ENCODE measurements around the gene ALDH9A1.
A peak's percentile ranks its signal among the peaks of the same experiment; 100 is the strongest.
"Not testable (repeated sequence)": the region's sequence is repeated elsewhere in the genome, so short reads cannot be mapped to it uniquely, and the experiment has no call there.

ALDH9A1 gene

GRCh38 chr1:165716265-165717051 is 18.1 kb upstream of the ALDH9A1 start:
- H3K9ac ChIP-seq (ENCODE audit: low read length); H3K27ac ChIP-seq (ENCODE audit: low read depth, low read length); H3K4me3 ChIP-seq (ENCODE audit: low read depth, low read length); H3K36me3 ChIP-seq (ENCODE audit: control insufficient read depth, insufficient read depth, low read length); H3K9me3 ChIP-seq (ENCODE audit: control insufficient read depth, insufficient read depth, low read depth, low read length); H3K27me3 ChIP-seq (ENCODE audit: control insufficient read depth, insufficient read depth, low read length); H3K4me1 ChIP-seq (ENCODE audit: control insufficient read depth, insufficient read depth, low read length): not testable (repeated sequence)

DNA sequence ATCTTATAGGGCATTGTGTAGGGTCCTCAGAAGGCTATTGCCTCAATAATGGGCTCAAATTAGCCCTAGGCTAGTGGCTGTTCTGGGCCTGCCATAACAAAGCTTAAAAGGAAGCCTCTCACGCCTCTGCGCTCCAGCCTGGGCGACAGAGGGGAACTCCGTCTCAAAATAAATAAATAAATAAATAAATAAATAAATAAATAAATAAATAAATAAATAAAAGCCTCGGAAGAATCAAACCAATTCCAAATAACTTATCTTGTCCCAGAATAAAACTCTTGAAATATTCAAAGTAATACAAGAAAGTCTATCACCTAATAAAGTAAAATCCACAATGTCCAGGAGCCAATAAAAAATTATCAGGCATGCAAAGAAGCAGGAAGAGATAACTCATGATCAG is 14.4 kb upstream of the ALDH9A1 start:
- no peaks in the 10 kb centered on the region for H3K4me1 ChIP-seq (ENCODE audit: control insufficient read depth, insufficient read depth, low read length)
- no peaks in the 10 kb centered on the region for H3K27me3 ChIP-seq (ENCODE audit: control insufficient read depth, insufficient read depth, low read length)
- no peaks in the 10 kb centered on the region for H3K9me3 ChIP-seq (ENCODE audit: control insufficient read depth, insufficient read depth, low read depth, low read length)
- no peak overlapping the region for H3K4me3 ChIP-seq (ENCODE audit: low read depth, low read length)
- no peak overlapping the region for H3K27ac ChIP-seq (ENCODE audit: low read depth, low read length)
- no peak overlapping the region for H3K9ac ChIP-seq (ENCODE audit: low read length)
- no peaks in the 10 kb centered on the region for H3K36me3 ChIP-seq (ENCODE audit: control insufficient read depth, insufficient read depth, low read length)

DNA sequence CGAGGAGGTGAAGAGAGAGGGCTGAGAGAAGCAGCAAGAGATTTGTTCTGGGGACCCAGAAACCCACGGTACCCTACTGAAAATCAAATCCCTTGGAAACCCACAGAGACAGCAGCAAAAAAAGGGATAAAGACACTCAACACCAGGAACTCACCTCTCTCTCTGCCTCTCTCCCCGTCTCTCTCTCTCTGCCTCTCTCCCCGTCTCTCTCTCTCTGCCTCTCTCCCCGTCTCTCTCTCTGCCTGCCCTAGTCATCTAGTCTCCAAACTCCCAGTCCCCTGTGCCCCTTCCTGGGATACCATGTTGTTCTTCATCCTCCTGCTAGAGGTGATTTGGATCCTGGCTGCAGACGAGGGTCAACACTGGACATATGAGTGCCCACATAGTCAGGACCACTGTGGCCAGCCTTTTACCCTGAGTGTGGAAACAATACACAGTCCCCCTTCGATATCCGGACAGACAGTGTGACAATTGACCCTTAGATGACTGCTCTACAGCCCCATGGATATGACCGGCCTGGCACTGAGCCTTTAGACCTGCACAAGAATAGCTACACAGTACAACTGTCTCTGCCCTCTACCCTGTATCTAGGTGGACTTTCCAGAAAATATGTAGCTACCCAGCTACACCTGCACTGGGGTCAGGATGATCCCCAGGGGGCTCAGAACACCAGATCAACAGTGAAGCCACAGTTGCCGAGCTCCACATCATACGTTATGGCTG is 9.8 kb upstream of the ALDH9A1 start:
- Histone ChIP-seq H3K27ac (ENCODE audit: low read depth, low read length) (no peak overlapping the region), H3K4me3 (ENCODE audit: low read depth, low read length) (no peak overlapping the region), H3K4me1 (ENCODE audit: control insufficient read depth, insufficient read depth, low read length) (no peaks in the 10 kb centered on the region), H3K9ac (ENCODE audit: low read length) (no peak overlapping the region), H3K9me3 (ENCODE audit: control insufficient read depth, insufficient read depth, low read depth, low read length) (no peaks in the 10 kb centered on the region), H3K27me3 (ENCODE audit: control insufficient read depth, insufficient read depth, low read length) (no peaks in the 10 kb centered on the region), H3K36me3 (ENCODE audit: control insufficient read depth, insufficient read depth, low read length) (no peaks in the 10 kb centered on the region)

DNA sequence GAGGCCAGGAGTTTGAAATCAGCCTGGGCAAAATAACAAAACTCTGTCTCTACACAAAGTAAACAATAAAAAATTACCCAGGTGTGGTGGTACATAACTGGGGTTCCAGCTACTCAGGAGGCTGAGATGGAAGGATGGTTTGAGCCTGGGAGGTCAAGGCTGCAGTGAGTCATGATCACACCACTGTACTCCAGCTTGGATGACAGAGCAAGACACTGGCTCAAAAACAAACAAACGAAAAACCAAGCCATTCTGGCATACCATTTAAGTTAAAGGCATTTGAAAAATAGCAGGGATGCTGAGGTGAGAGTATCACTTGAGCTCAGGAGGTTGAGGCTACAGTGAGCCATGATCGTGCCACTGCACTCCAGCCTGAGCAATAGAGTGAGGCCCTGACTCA is 5.3 kb upstream of the ALDH9A1 start:
- H3K4me1 ChIP-seq (ENCODE audit: control insufficient read depth, insufficient read depth, low read length): no peaks in the 10 kb centered on the region
- H3K9ac ChIP-seq (ENCODE audit: low read length): no peak overlapping the region
- H3K9me3 ChIP-seq (ENCODE audit: control insufficient read depth, insufficient read depth, low read depth, low read length): no peaks in the 10 kb centered on the region
- no peaks in the 10 kb centered on the region for H3K27me3 ChIP-seq (ENCODE audit: control insufficient read depth, insufficient read depth, low read length)
- no peak overlapping the region for H3K4me3 ChIP-seq (ENCODE audit: low read depth, low read length)
- H3K27ac ChIP-seq (ENCODE audit: low read depth, low read length): no peak overlapping the region
- no peaks in the 10 kb centered on the region for H3K36me3 ChIP-seq (ENCODE audit: control insufficient read depth, insufficient read depth, low read length)

GRCh38 chr1:165701922-165702321 is 3.6 kb upstream of the ALDH9A1 start:
- H3K9ac ChIP-seq (ENCODE audit: low read length); H3K27ac ChIP-seq (ENCODE audit: low read depth, low read length); H3K9me3 ChIP-seq (ENCODE audit: control insufficient read depth, insufficient read depth, low read depth, low read length); H3K36me3 ChIP-seq (ENCODE audit: control insufficient read depth, insufficient read depth, low read length); H3K27me3 ChIP-seq (ENCODE audit: control insufficient read depth, insufficient read depth, low read length); H3K4me1 ChIP-seq (ENCODE audit: control insufficient read depth, insufficient read depth, low read length); H3K4me3 ChIP-seq (ENCODE audit: low read depth, low read length): not testable (repeated sequence)

- Histone ChIP-seq H3K36me3 (ENCODE audit: control insufficient read depth, insufficient read depth, low read length) (peaks cover under 1% of the 10 kb centered on the region; the same call in 1 of the 2 replicates), H3K4me3 (ENCODE audit: low read depth, low read length) (no peak overlapping the region), H3K27me3 (ENCODE audit: control insufficient read depth, insufficient read depth, low read length) (no peaks in the 10 kb centered on the region), H3K4me1 (ENCODE audit: control insufficient read depth, insufficient read depth, low read length) (no peaks in the 10 kb centered on the region), H3K9me3 (ENCODE audit: control insufficient read depth, insufficient read depth, low read depth, low read length) (no peaks in the 10 kb centered on the region), H3K27ac (ENCODE audit: low read depth, low read length) (no peak overlapping the region), H3K9ac (ENCODE audit: low read length) (no peak overlapping the region)
Observed at GRCh38 chr1:165699577-165699976, 1.2 kb upstream of the ALDH9A1 start.

- H3K27ac ChIP-seq (ENCODE audit: low read depth, low read length): no peak overlapping the region
Observed at GRCh38 chr1:165698761-165699052, 345 bp upstream of the ALDH9A1 start.

DNA sequence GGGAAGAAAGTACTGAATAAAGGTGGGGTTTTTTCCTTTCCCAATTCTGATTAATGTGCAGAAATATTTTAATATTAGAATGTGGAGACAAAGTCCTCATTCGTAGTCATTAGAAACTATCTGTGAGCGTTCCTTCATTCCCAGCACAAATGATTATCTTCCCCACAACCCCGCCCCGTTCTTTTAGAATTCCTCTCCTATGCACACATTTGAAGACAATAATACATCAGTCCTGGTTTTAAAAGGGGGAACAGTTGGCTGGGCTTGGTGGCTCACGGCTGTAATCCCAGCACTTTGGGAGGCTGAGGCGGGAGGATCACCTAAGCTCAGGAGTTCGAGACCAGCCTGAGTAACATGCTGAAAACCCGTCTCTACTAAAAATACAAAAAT is 876 bp downstream of the ALDH9A1 start:
- Histone ChIP-seq H3K36me3 (ENCODE audit: control insufficient read depth, insufficient read depth, low read length) (peaks cover 6% of the 10 kb centered on the region; the same call in 1 of the 2 replicates), H3K9ac (ENCODE audit: low read length) (peak overlapping the region; percentile 93), H3K27me3 (ENCODE audit: control insufficient read depth, insufficient read depth, low read length) (no peaks in the 10 kb centered on the region), H3K27ac (ENCODE audit: low read depth, low read length) (no peak overlapping the region), H3K9me3 (ENCODE audit: control insufficient read depth, insufficient read depth, low read depth, low read length) (no peaks in the 10 kb centered on the region), H3K4me3 (ENCODE audit: low read depth, low read length) (peak overlapping the region; percentile 87), H3K4me1 (ENCODE audit: control insufficient read depth, insufficient read depth, low read length) (no peaks in the 10 kb centered on the region)

More at GRCh38 chr1:165698761-165699052, 345 bp upstream of the ALDH9A1 start:
- Histone ChIP-seq H3K9ac (ENCODE audit: low read length) (peak overlapping the region; percentile 64), H3K9me3 (ENCODE audit: control insufficient read depth, insufficient read depth, low read depth, low read length) (no peaks in the 10 kb centered on the region), H3K4me3 (ENCODE audit: low read depth, low read length) (peak overlapping the region; percentile 87), H3K27me3 (ENCODE audit: control insufficient read depth, insufficient read depth, low read length) (no peaks in the 10 kb centered on the region), H3K4me1 (ENCODE audit: control insufficient read depth, insufficient read depth, low read length) (no peaks in the 10 kb centered on the region), H3K36me3 (ENCODE audit: control insufficient read depth, insufficient read depth, low read length) (peaks cover 6% of the 10 kb centered on the region; the same call in 1 of the 2 replicates)

- Histone ChIP-seq H3K27me3 (ENCODE audit: control insufficient read depth, insufficient read depth, low read length) (no peaks in the 10 kb centered on the region), H3K36me3 (ENCODE audit: control insufficient read depth, insufficient read depth, low read length) (peaks cover 6% of the 10 kb centered on the region; the same call in 1 of the 2 replicates), H3K27ac (ENCODE audit: low read depth, low read length) (no peak overlapping the region), H3K9me3 (ENCODE audit: control insufficient read depth, insufficient read depth, low read depth, low read length) (no peaks in the 10 kb centered on the region), H3K4me1 (ENCODE audit: control insufficient read depth, insufficient read depth, low read length) (no peaks in the 10 kb centered on the region), H3K9ac (ENCODE audit: low read length) (no peak overlapping the region), H3K4me3 (ENCODE audit: low read depth, low read length) (peak overlapping the region; percentile 87; the same call in 1 of the 2 replicates)
Observed at GRCh38 chr1:165696625-165697100, 1.7 kb downstream of the ALDH9A1 start.

DNA sequence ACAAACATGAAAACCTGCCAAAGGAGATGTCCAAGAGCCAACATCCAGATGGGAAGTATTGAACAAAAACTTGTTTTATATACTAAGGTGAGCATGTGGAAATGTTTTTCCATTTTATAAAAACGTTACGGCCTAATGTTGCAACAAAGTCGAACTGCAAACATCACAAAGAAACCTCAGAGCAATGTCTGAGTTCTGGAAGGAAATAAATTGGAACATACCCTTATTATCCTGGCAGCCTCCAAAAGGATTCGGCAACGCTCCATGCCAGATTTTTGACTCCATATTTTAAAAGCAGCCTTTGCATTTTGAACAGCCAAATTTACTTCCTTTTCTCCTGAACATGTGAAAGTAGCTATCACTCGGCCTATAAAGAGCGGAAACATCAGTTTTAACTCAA is 3.3 kb downstream of the ALDH9A1 start:
- Histone ChIP-seq H3K36me3 (ENCODE audit: control insufficient read depth, insufficient read depth, low read length) (peaks cover 12% of the 10 kb centered on the region), H3K9ac (ENCODE audit: low read length) (no peak overlapping the region), H3K27ac (ENCODE audit: low read depth, low read length) (no peak overlapping the region), H3K4me3 (ENCODE audit: low read depth, low read length) (no peak overlapping the region), H3K27me3 (ENCODE audit: control insufficient read depth, insufficient read depth, low read length) (no peaks in the 10 kb centered on the region), H3K9me3 (ENCODE audit: control insufficient read depth, insufficient read depth, low read depth, low read length) (peaks cover 11% of the 10 kb centered on the region), H3K4me1 (ENCODE audit: control insufficient read depth, insufficient read depth, low read length) (no peaks in the 10 kb centered on the region)

GRCh38 chr1:165688046-165688445 is 10.3 kb downstream of the ALDH9A1 start:
- Histone ChIP-seq H3K27ac (ENCODE audit: low read depth, low read length) (no peak overlapping the region), H3K27me3 (ENCODE audit: control insufficient read depth, insufficient read depth, low read length) (no peaks in the 10 kb centered on the region), H3K4me1 (ENCODE audit: control insufficient read depth, insufficient read depth, low read length) (no peaks in the 10 kb centered on the region), H3K9me3 (ENCODE audit: control insufficient read depth, insufficient read depth, low read depth, low read length) (peaks cover 11% of the 10 kb centered on the region), H3K9ac (ENCODE audit: low read length) (no peak overlapping the region), H3K36me3 (ENCODE audit: control insufficient read depth, insufficient read depth, low read length) (peaks cover 21% of the 10 kb centered on the region), H3K4me3 (ENCODE audit: low read depth, low read length) (no peak overlapping the region)
